Cerebellar nuclear complex (tissue), 1 donor: ENCODE data around the gene PCDHA11.
"Not testable (repeated sequence)": the region's sequence is repeated elsewhere in the genome, so short reads cannot be mapped to it uniquely, and the experiment has no call there.

Source experiments
- DNase-seq, 2 experiments: peaks; one replicate each; lab custom pipeline; 2025; lab: John Stamatoyannopoulos, UW

PCDHA11 gene

DNA sequence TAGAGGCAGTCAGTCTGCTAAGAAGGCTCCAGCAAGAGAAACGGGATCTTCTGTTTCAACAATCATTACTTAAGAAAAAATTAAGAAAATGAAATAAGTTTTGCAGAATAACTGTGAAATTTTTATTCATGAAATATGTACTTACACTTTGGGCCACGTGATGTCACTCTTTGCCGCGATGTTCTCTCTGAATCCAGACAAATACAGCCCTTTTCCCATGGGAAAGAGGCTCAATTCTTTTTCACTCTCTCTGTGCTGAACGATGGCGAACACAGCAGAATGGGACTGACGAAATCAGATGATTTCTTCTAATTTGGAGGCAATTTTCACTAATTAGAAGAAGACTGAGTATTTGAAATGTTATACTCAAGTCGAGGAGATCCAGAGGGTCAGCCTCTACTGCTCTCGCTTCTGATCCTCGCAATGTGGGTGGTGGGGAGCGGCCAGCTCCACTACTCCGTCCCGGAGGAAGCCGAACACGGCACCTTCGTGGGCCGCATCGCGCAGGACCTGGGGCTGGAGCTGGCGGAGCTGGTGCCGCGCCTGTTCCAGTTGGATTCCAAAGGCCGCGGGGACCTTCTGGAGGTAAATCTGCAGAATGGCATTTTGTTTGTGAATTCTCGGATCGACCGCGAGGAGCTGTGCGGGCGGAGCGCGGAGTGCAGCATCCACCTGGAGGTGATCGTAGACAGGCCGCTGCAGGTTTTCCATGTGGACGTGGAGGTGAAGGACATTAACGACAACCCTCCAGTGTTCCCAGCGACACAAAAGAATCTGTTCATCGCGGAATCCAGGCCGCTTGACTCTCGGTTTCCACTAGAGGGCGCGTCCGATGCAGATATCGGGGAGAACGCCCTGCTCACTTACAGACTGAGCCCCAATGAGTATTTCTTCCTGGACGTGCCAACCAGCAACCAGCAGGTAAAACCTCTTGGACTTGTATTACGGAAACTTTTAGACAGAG is 20.3 kb upstream of the PCDHA11 start, which contains the start of gene PCDHA9:
Gene PCDHA9, plus strand, starts transcription at position 244 of the 964 bp plus-strand sequence. Its CDS starts 114 bp downstream, at position 358.
- DNase-seq, result not testable (repeated sequence)

- not testable (repeated sequence) for DNase-seq
Observed at GRCh38 chr5:140849831-140850634, 18.7 kb upstream of the PCDHA11 start.

GRCh38 chr5:140855772-140856674 is 12.7 kb upstream of the PCDHA11 start, which contains the start of gene PCDHA10:
TSS of gene PCDHA10 (plus strand) at chr5:140855897. CDS start at chr5:140856049, 152 bp downstream.
- no peak for DNase-seq

GRCh38 chr5:140857177-140857986 is 11.4 kb upstream of the PCDHA11 start:
- DNase-seq, result no peak

- no peak for DNase-seq
Observed at GRCh38 chr5:140857987-140858240, 10.8 kb upstream of the PCDHA11 start.

DNA sequence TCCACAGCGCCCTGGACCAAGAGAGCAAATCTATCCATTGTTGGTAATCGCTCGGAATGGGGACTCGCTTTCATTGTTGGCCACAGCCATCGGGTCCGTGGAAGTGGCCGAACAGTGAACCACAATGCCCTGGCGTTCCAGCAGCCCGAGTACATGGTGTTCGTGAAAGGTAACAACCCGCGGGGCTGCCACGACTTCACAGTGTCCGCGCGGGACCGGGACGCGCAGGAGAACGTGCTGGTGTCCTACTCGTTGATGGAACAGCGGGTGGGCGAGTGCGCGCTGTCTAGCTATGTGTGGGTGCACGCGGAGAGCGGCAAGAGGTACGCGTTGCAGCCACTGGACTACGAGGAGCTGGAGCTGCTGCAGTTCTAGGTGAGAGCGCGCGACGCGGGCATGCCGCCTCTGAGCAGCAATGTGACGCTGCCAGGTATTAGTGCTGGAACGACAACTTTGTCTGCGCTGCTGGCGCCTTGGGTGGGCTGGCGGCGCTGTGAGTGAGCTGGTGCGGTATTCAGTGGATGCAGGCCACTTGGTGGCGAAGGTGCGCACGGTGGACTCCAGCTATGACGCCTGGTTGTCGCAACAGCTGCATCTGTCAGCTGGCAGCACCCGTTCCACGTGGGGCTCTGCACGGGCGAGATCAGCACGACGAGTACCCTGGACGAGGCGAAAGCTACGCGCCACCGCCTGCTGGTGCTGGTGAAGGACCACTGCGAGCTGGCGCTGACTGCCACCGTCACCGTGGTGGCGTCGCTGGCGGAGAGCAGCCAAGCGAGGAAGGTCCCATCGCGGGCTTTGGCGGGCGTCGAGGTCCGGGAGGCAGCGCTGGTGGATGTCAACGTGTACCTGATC is 6.1 kb upstream of the PCDHA11 start:
- DNase-seq, result no peak

DNA sequence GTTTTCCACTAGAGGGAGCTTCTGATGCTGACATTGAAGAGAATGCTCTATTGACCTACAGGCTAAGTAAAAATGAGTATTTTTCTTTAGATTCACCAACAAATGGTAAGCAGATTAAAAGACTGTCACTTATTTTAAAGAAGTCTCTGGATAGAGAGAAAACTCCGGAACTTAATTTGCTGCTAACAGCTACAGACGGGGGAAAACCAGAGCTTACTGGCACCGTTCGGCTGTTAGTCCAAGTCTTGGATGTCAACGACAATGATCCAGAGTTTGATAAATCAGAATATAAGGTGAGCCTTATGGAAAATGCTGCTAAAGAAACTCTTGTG is 764 bp downstream of the PCDHA11 start:
- DNase-seq, result no peak

GRCh38 chr5:140870221-140871201 is 1.8 kb downstream of the PCDHA11 start:
- no peak for DNase-seq

- no peak for DNase-seq
Observed at GRCh38 chr5:140875085-140876065, 6.6 kb downstream of the PCDHA11 start, which contains the start of gene PCDHA12. TSS of gene PCDHA12 (plus strand) at chr5:140875308. CDS start at chr5:140875473, 165 bp downstream.

- not testable (repeated sequence) for DNase-seq
Observed at GRCh38 chr5:140876541-140877261, 7.9 kb downstream of the PCDHA11 start.

DNA sequence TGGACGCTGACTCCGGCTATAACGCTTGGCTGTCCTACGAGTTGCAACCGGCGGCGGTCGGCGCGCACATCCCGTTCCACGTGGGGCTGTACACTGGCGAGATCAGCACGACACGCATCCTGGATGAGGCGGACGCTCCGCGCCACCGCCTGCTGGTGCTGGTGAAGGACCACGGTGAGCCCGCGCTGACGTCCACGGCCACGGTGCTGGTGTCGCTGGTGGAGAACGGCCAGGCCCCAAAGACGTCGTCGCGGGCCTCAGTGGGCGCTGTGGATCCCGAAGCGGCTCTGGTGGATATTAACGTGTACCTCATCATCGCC is 8.5 kb downstream of the PCDHA11 start:
- no peak for DNase-seq

- no peak for DNase-seq
Observed at GRCh38 chr5:140881889-140882590, 13.3 kb downstream of the PCDHA11 start, which contains the start of gene PCDHA13. TSS of gene PCDHA13 (plus strand) at chr5:140882124. CDS start at chr5:140882269, 145 bp downstream.

DNA sequence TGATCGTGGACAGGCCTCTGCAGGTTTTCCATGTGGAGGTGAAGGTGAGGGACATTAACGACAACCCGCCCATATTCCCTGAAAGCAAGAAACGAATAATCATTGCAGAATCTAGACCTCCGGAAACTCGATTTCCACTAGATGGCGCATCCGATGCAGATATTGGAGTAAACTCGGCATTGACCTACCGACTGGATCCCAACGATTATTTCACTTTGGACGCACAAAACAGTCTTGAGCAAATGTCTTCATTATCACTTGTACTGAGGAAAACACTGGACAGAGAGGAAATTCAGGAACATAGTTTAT is 13.8 kb downstream of the PCDHA11 start:
- no peak for DNase-seq

DNA sequence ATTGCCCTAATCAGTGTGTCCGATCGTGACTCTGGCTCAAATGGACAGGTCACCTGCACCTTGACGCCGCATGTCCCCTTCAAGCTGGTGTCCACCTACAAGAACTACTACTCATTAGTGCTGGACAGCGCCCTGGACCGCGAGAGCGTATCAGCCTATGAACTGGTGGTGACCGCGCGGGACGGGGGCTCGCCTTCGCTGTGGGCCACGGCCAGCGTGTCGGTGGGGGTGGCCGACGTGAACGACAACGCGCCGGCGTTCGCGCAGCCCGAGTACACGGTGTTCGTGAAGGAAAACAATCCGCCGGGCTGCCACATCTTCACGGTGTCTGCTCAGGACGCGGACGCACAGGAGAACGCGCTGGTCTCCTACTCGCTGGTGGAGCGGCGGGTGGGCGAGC is 14.6 kb downstream of the PCDHA11 start:
- no peak for DNase-seq

- DNase-seq, result no peak
Observed at GRCh38 chr5:140883927-140884697, 15.4 kb downstream of the PCDHA11 start.

GRCh38 chr5:140916325-140916724 is 47.6 kb downstream of the PCDHA11 start:
- no peak for DNase-seq
